ENCODE measurements around the gene CST3. TPM values are rescaled to one million over a fixed set of nuclear protein-coding genes. Genes with fewer than 3 reads are reported as not detected.

CST3 gene
- total RNA-seq, 3 donors from 2014 or later = 763 to 916 (median 852) TPM

- H3K36me3 ChIP-seq (ENCODE audit: low read depth) = no peaks in the 10 kb centered on the region
- H3K9me3 ChIP-seq = no peaks in the 10 kb centered on the region
- no peak for TF ChIP-seq CTCF (IDR thresholded peaks at IDR 0.05)
- intact Hi-C loops (cut with DNase I, micrococcal nuclease) = no loop called here
- no peak overlapping the region for H3K4me3 ChIP-seq
- no peak for ATAC-seq
- H3K4me1 ChIP-seq (ENCODE audit: low read depth) = peaks cover 10% of the 10 kb centered on the region
- DNase-seq = peak in 1 of 3 donors; percentile 47
These were observed 5.6 kb downstream of the CST3 start for GRCh38 chr20:23631981-23632710.

GRCh38 chr20:23631226-23631822 lies 6.4 kb downstream of the CST3 start:
- Histone ChIP-seq H3K4me3 (no peak overlapping the region), H3K36me3 (ENCODE audit: low read depth) (no peaks in the 10 kb centered on the region), H3K9me3 (no peaks in the 10 kb centered on the region), H3K4me1 (ENCODE audit: low read depth) (peaks cover 7% of the 10 kb centered on the region)
- no peak for TF ChIP-seq CTCF (IDR thresholded peaks at IDR 0.05)
- DNase-seq (no peak), ATAC-seq (no peak)
- intact Hi-C loops (cut with DNase I, micrococcal nuclease) = no loop called here

GRCh38 chr20:23630392-23630849 lies 7.3 kb downstream of the CST3 start:
- TF ChIP-seq CTCF (IDR thresholded peaks at IDR 0.05) = no peak
- ATAC-seq (no peak), DNase-seq (no peak)
- no peak overlapping the region for H3K4me3 ChIP-seq
- H3K9me3 ChIP-seq = no peaks in the 10 kb centered on the region
- peaks cover 4% of the 10 kb centered on the region for H3K4me1 ChIP-seq (ENCODE audit: low read depth)
- intact Hi-C loops (cut with DNase I, micrococcal nuclease) = no loop called here
- no peaks in the 10 kb centered on the region for H3K36me3 ChIP-seq (ENCODE audit: low read depth)

GRCh38 chr20:23629542-23630391 lies 8.0 kb downstream of the CST3 start:
- ATAC-seq = peak; percentile 21
- peaks cover 4% of the 10 kb centered on the region for H3K4me1 ChIP-seq (ENCODE audit: low read depth)

More at GRCh38 chr20:23629542-23630391, 8.0 kb downstream of the CST3 start:
- intact Hi-C loops (cut with DNase I, micrococcal nuclease) = no loop called here
- no peak for DNase-seq
- Histone ChIP-seq H3K4me3 (no peak overlapping the region), H3K9me3 (no peaks in the 10 kb centered on the region), H3K36me3 (ENCODE audit: low read depth) (no peaks in the 10 kb centered on the region)
- TF ChIP-seq CTCF (IDR thresholded peaks at IDR 0.05) = no peak
